Measurements from ENCODE around the gene NCBP3.

- TF ChIP-seq CTCF (IDR thresholded peaks at IDR 0.05; ENCODE audit: low read depth, low read length) (no peak), MAX (IDR thresholded peaks at IDR 0.05; ENCODE audit: low read depth, low read length) (no peak), POLR2A (IDR thresholded peaks at IDR 0.05; ENCODE audit: extremely low read depth, insufficient read length) (no peak)
Measured at GRCh38 chr17:3773511-3773910, 72.5 kb downstream of the NCBP3 start.
